ENCODE measurements around the gene HNF4A.

HNF4A gene

GRCh38 chr20:44429419-44430269 lies 74.1 kb downstream of the HNF4A start:
- no peaks in the 10 kb centered on the region for H3K79me2 ChIP-seq (ENCODE audit: insufficient read depth, low read length)
- TF ChIP-seq, protein P1, sequence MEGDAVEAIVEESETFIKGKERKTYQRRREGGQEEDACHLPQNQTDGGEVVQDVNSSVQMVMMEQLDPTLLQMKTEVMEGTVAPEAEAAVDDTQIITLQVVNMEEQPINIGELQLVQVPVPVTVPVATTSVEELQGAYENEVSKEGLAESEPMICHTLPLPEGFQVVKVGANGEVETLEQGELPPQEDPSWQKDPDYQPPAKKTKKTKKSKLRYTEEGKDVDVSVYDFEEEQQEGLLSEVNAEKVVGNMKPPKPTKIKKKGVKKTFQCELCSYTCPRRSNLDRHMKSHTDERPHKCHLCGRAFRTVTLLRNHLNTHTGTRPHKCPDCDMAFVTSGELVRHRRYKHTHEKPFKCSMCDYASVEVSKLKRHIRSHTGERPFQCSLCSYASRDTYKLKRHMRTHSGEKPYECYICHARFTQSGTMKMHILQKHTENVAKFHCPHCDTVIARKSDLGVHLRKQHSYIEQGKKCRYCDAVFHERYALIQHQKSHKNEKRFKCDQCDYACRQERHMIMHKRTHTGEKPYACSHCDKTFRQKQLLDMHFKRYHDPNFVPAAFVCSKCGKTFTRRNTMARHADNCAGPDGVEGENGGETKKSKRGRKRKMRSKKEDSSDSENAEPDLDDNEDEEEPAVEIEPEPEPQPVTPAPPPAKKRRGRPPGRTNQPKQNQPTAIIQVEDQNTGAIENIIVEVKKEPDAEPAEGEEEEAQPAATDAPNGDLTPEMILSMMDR (IDR thresholded peaks at IDR 0.05; ENCODE audit: low read length): no peak
- TF ChIP-seq EZH2 (IDR thresholded peaks at IDR 0.05; ENCODE audit: borderline replicate concordance, low read length): no peak
- no peaks in the 10 kb centered on the region for H3F3A ChIP-seq (ENCODE audit: insufficient read depth, low read length)
- H3K4me3 ChIP-seq (ENCODE audit: low read depth, low read length, poor library complexity, severe bottlenecking): no peak overlapping the region
- H3K27me3 ChIP-seq (ENCODE audit: insufficient read depth, low read length): peaks cover 3% of the 10 kb centered on the region
- H3K36me3 ChIP-seq (ENCODE audit: insufficient read depth, low read length): no peaks in the 10 kb centered on the region
- no peak overlapping the region for H3K9ac ChIP-seq (ENCODE audit: low read length)
- H3K9me2 ChIP-seq (ENCODE audit: low read depth, low read length): no peaks in the 10 kb centered on the region
- H3K4me2 ChIP-seq (ENCODE audit: low read length): no peak overlapping the region
- H3K9me3 ChIP-seq (ENCODE audit: low read length): no peaks in the 10 kb centered on the region
- no peak overlapping the region for H3K27ac ChIP-seq (ENCODE audit: low read depth, low read length, poor library complexity, severe bottlenecking)
- no peak overlapping the region for H2AFZ ChIP-seq (ENCODE audit: low read length)
- H4K20me1 ChIP-seq (ENCODE audit: insufficient read depth, low read length): no peaks in the 10 kb centered on the region
- H3K4me1 ChIP-seq (ENCODE audit: insufficient read depth, low read length, severe bottlenecking): no peaks in the 10 kb centered on the region

- Histone ChIP-seq H4K20me1 (ENCODE audit: insufficient read depth, low read length) (no peaks in the 10 kb centered on the region), H3F3A (ENCODE audit: insufficient read depth, low read length) (no peaks in the 10 kb centered on the region), H3K9ac (ENCODE audit: low read length) (no peak overlapping the region), H3K79me2 (ENCODE audit: insufficient read depth, low read length) (no peaks in the 10 kb centered on the region), H3K9me3 (ENCODE audit: low read length) (no peaks in the 10 kb centered on the region), H2AFZ (ENCODE audit: low read length) (no peak overlapping the region), H3K4me3 (ENCODE audit: low read depth, low read length, poor library complexity, severe bottlenecking) (no peak overlapping the region), H3K9me2 (ENCODE audit: low read depth, low read length) (no peaks in the 10 kb centered on the region), H3K4me1 (ENCODE audit: insufficient read depth, low read length, severe bottlenecking) (no peaks in the 10 kb centered on the region), H3K27me3 (ENCODE audit: insufficient read depth, low read length) (peaks cover 3% of the 10 kb centered on the region), H3K4me2 (ENCODE audit: low read length) (no peak overlapping the region), H3K27ac (ENCODE audit: low read depth, low read length, poor library complexity, severe bottlenecking) (no peak overlapping the region), H3K36me3 (ENCODE audit: insufficient read depth, low read length) (no peaks in the 10 kb centered on the region)
- no peak for TF ChIP-seq EZH2 (IDR thresholded peaks at IDR 0.05; ENCODE audit: borderline replicate concordance, low read length)
- TF ChIP-seq, protein P1 (IDR thresholded peaks at IDR 0.05; ENCODE audit: low read length): no peak
Measured at GRCh38 chr20:44430270-44431065, 75.0 kb downstream of the HNF4A start.

- Histone ChIP-seq H3K4me3 (ENCODE audit: low read depth, low read length, poor library complexity, severe bottlenecking) (no peak overlapping the region), H3K27ac (ENCODE audit: low read depth, low read length, poor library complexity, severe bottlenecking) (no peak overlapping the region), H3K9me3 (ENCODE audit: low read length) (no peaks in the 10 kb centered on the region), H3K4me1 (ENCODE audit: insufficient read depth, low read length, severe bottlenecking) (no peaks in the 10 kb centered on the region), H3K9me2 (ENCODE audit: low read depth, low read length) (no peaks in the 10 kb centered on the region), H3K36me3 (ENCODE audit: insufficient read depth, low read length) (no peaks in the 10 kb centered on the region), H3K79me2 (ENCODE audit: insufficient read depth, low read length) (no peaks in the 10 kb centered on the region), H4K20me1 (ENCODE audit: insufficient read depth, low read length) (no peaks in the 10 kb centered on the region), H3K4me2 (ENCODE audit: low read length) (no peak overlapping the region), H2AFZ (ENCODE audit: low read length) (no peak overlapping the region), H3K27me3 (ENCODE audit: insufficient read depth, low read length) (peaks cover 3% of the 10 kb centered on the region), H3F3A (ENCODE audit: insufficient read depth, low read length) (no peaks in the 10 kb centered on the region), H3K9ac (ENCODE audit: low read length) (no peak overlapping the region)
- TF ChIP-seq EZH2 (IDR thresholded peaks at IDR 0.05; ENCODE audit: borderline replicate concordance, low read length): no peak
- TF ChIP-seq, protein P1 (IDR thresholded peaks at IDR 0.05; ENCODE audit: low read length): no peak
Measured at GRCh38 chr20:44431118-44431501, 75.6 kb downstream of the HNF4A start.

All from OCI-LY1 (cell line).